GM12873 (cell line): Measurements from ENCODE around the gene ZNF385A.

Source experiments
- TF ChIP-seq, protein P1 (sequence below): IDR thresholded peaks from 2 replicates; pipeline ENCODE4 v1.5.1; 2012; ENCODE audit warnings: low read depth, mild to moderate bottlenecking, moderate library complexity, low read length, control low read depth; ENCODE audit not compliant: insufficient read depth; ENCODE audit errors: missing control alignments

ZNF385A gene

DNA sequence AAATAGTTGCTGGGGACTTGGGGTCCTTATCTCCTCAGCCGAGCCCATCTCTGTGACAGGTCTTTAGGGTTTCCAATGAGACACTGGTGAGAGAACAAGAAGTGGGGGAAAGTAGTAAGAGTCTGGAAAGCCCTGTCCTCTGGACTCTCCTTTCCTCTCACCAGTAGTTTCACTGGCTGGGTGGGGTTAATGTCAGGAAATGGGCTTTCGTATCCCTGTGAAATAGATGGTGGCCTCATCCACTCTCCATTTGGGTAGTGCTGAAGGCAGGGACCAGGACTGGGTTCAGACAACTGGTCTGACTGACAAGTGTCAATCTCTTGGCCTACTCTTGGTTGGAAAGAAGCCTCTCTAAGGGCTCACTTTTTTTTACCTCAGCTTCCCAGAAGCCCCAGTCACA, 7.5 kb downstream of the ZNF385A start:
- TF ChIP-seq, protein P1, sequence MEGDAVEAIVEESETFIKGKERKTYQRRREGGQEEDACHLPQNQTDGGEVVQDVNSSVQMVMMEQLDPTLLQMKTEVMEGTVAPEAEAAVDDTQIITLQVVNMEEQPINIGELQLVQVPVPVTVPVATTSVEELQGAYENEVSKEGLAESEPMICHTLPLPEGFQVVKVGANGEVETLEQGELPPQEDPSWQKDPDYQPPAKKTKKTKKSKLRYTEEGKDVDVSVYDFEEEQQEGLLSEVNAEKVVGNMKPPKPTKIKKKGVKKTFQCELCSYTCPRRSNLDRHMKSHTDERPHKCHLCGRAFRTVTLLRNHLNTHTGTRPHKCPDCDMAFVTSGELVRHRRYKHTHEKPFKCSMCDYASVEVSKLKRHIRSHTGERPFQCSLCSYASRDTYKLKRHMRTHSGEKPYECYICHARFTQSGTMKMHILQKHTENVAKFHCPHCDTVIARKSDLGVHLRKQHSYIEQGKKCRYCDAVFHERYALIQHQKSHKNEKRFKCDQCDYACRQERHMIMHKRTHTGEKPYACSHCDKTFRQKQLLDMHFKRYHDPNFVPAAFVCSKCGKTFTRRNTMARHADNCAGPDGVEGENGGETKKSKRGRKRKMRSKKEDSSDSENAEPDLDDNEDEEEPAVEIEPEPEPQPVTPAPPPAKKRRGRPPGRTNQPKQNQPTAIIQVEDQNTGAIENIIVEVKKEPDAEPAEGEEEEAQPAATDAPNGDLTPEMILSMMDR, result no peak

DNA sequence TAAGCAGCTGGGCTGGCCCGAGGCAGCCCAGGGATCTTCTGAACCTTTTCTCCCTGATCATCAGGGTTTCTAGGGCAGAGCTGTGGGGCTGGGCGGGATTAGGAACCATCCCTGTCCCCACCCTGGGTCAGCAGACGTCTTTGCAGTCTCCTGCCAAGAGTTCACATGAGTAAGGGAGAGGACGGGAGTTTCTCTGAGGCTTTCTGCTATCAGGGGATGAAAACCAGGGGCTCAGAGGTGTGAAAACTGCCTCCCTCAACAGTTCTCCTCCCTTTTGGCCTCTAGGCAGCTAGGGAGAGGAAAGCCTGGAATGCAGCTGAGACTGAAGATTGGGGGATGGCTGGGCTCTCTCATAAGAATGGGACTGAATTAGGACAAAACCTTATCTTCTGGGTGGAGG, 7.9 kb downstream of the ZNF385A start:
- TF ChIP-seq, protein P1, result no peak

DNA sequence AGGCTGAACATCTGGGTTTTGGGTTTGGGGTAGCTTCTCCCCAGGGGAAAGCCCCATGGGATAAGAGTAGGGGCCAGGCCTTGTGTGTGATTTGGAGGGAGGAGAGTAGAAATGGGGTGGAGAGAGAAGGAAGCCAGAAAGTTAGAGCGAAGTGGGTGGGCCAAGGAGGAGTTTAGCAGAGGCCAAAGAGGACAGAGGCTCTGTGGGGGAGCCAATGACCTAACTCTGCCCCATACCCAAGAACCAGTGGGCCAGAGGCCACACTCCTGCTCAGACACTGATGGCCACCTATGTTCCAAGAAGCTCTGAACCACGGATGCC, 9.3 kb downstream of the ZNF385A start:
- TF ChIP-seq, protein P1, result no peak

DNA sequence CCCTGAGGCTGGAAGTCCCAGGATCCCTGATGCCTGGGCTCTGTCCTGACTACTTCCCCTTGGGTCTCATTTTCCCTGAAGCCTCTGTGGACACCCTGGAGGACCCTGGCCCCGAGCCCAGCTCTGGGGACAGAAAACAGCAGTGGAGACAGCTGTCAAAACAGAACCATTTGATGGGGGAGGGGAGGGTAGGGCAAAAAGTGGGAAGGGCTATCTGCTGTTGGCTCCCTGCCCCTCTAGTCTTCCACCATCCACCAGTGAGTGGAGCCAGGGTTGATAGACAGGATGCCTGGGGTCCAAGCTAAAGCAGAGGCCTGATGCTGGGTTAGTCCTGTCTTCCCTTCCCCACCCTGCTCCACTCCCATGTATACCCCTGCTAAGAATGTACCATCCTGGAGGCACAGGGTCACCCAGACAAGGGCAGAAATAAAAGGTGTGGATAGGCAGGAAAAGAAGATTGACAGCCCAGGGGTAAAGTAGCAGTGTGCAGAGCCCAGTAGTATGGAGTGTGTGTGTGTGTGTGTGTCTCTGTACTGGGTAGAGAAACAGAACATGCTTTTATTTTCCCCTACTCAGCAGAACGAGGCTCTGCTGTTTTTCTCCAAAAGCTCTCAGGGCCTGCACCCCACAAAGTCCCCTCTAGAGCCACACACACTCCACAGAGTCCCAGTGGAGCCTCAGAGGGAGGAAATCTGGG, 9.8 kb downstream of the ZNF385A start:
- TF ChIP-seq, protein P1, result no peak

DNA sequence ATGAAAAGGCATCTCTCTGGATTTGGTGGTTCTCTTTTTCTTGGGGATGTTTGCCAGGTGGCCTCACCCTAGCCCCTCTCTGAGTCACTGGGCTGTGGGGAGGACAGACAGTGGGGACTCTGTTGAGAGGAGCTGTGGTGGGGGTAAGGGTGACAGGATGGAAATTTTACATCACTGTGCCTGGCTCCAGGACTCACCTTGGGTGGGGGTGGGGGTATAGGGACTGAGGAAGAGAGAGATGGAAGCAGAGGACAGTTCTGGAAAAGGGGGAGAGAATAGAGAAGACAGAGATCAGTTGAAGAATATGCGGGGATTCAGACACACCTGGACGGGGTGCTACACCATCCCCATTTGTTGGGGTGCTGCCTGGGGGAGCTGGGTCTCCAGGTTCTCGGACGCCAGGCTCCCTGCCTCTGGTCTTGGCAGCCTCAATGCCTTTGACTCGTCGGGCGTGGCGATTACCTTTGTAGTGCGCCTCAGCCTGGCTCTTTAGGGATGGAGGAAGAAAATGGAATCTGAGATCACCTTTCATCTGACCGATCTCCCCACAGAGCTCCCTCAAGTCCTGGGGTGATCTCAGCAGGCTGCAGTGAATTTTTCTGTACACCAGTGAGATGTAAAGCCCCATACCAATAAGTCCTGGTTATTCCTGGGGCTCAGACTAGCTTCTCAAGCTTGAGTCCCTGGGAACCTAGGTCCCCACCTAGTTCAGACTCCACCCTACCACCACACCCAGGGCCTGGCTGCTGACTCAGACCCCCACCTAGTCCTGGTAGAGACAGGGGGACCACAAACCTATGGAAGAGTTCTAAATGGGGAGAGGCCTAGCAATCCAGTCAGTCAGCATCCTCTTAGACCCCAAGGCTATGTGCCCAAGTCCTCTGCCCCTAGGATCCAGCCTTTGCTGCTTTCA, 10.6 kb downstream of the ZNF385A start:
- TF ChIP-seq, protein P1, result no peak

DNA sequence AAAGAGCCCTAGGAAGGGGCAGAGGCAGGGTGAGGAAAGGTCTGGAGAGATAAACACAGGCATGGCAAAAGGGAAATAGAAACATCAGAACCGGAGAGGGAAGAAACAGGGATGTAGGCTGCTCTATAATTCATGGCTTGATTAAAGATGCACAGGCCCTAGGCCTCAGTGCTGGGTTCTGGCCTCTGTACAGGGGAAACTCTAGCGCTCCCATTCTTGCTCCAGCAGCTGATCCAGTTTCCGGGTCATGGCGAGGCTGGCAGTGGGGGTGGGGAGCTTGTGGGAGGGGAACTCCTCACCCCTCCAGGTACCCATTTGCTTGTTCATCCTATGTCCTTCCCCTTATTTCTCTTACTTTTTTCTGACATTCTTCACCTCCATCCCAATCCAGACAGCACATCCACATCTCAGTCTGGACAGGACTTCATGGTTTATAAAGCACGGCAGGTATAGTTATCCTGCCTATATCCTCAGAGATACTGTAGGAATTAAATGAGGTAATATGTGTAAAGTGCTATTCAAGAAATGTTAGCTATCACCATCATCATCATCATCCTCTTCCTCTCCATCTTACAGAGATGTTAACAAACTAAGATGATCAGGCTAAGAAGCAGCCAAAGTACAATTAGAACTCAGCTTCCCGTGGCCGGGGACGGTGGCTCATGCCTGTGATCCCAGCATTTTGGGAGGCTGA, 12.3 kb downstream of the ZNF385A start:
- TF ChIP-seq, protein P1, result no peak
